ENCODE measurements around the gene PRSS48. TPM values are rescaled to one million over a fixed set of nuclear protein-coding genes. Genes with fewer than 3 reads are reported as not detected.

Gene PRSS48
- total RNA-seq, 3 donors from 2014 or later (not counting 1 experiment from before 2014, with no cell fraction given), result not detected

- Histone ChIP-seq H3K36me3 (ENCODE audit: control insufficient read depth, insufficient read depth, low read length) (no peaks in the 10 kb centered on the region), H3K27me3 (ENCODE audit: control insufficient read depth, insufficient read depth, low read length) (no peaks in the 10 kb centered on the region), H3K27ac (ENCODE audit: low read length) (no peak overlapping the region), H3K4me1 (ENCODE audit: control insufficient read depth, insufficient read depth, low read length) (no peaks in the 10 kb centered on the region), H3K4me3 (ENCODE audit: low read length) (no peak overlapping the region), H3K9me3 (ENCODE audit: control insufficient read depth, insufficient read depth, low read length) (no peaks in the 10 kb centered on the region)
- Mint-ChIP-seq H3K27me3 (ENCODE audit: low read depth in 2 of 2) (peaks cover 0 to 3% of the 10 kb centered on the region in 2 donors), H3K27ac (no peak overlapping the region), H3K36me3 (no peaks in the 10 kb centered on the region), H3K9me3 (no peaks in the 10 kb centered on the region), H3K4me3 (no peak overlapping the region), H3K4me1 (no peaks in the 10 kb centered on the region)
- intact Hi-C loops (cut with micrococcal nuclease), result no loop called here
- DNase-seq, result no peak
- no peak for ATAC-seq
- no peak for TF ChIP-seq CTCF (IDR thresholded peaks at IDR 0.05)
- 80% methylated on average over 1 of the region's 2 CpGs for WGBS (ENCODE audit: insufficient coverage)
Measured at GRCh38 chr4:151315212-151315886, 38.4 kb downstream of the PRSS48 start.

GRCh38 chr4:151316645-151317044 lies 39.7 kb downstream of the PRSS48 start:
- no peak for DNase-seq
- H3K9me3 Mint-ChIP-seq, result no peaks in the 10 kb centered on the region
- H3K27me3 Mint-ChIP-seq (ENCODE audit: low read depth in 2 of 2), result peaks cover 3 to 5% of the 10 kb centered on the region in 2 donors
- 72% methylated on average over 2 of the region's 2 CpGs for WGBS (ENCODE audit: insufficient coverage)
- no peaks in the 10 kb centered on the region for H3K36me3 Mint-ChIP-seq
- H3K4me3 Mint-ChIP-seq, result no peak overlapping the region
- no peaks in the 10 kb centered on the region for H3K4me1 Mint-ChIP-seq
- intact Hi-C loops (cut with micrococcal nuclease), result no loop called here
- TF ChIP-seq CTCF (IDR thresholded peaks at IDR 0.05), result no peak
- H3K9me3 ChIP-seq (ENCODE audit: control insufficient read depth, insufficient read depth, low read length), result no peaks in the 10 kb centered on the region
- no peaks in the 10 kb centered on the region for H3K4me1 ChIP-seq (ENCODE audit: control insufficient read depth, insufficient read depth, low read length)
- peaks cover under 1% of the 10 kb centered on the region for H3K27me3 ChIP-seq (ENCODE audit: control insufficient read depth, insufficient read depth, low read length)
- no peak for ATAC-seq
- no peak overlapping the region for H3K27ac ChIP-seq (ENCODE audit: low read length)
- H3K4me3 ChIP-seq (ENCODE audit: low read length), result no peak overlapping the region
- H3K27ac Mint-ChIP-seq, result no peak overlapping the region
- no peaks in the 10 kb centered on the region for H3K36me3 ChIP-seq (ENCODE audit: control insufficient read depth, insufficient read depth, low read length)

- H3K36me3 Mint-ChIP-seq, result no peaks in the 10 kb centered on the region
Measured at GRCh38 chr4:151318307-151319006, 41.5 kb downstream of the PRSS48 start.

More at GRCh38 chr4:151318307-151319006, 41.5 kb downstream of the PRSS48 start:
- H3K27ac ChIP-seq (ENCODE audit: low read length), result no peak overlapping the region
- no CpG with 5 or more reads among the region's 1 CpG for WGBS (ENCODE audit: insufficient coverage)
- Mint-ChIP-seq H3K27ac (no peak overlapping the region), H3K4me3 (no peak overlapping the region), H3K4me1 (no peaks in the 10 kb centered on the region), H3K27me3 (ENCODE audit: low read depth in 2 of 2) (peaks cover 10 to 16% of the 10 kb centered on the region in 2 donors), H3K9me3 (no peaks in the 10 kb centered on the region)
- intact Hi-C loops (cut with micrococcal nuclease), result no loop called here
- H3K4me1 ChIP-seq (ENCODE audit: control insufficient read depth, insufficient read depth, low read length), result no peaks in the 10 kb centered on the region
- no peaks in the 10 kb centered on the region for H3K9me3 ChIP-seq (ENCODE audit: control insufficient read depth, insufficient read depth, low read length)
- H3K36me3 ChIP-seq (ENCODE audit: control insufficient read depth, insufficient read depth, low read length), result no peaks in the 10 kb centered on the region
- TF ChIP-seq CTCF (IDR thresholded peaks at IDR 0.05), result no peak
- H3K4me3 ChIP-seq (ENCODE audit: low read length), result no peak overlapping the region
- DNase-seq (no peak), ATAC-seq (no peak)
- H3K27me3 ChIP-seq (ENCODE audit: control insufficient read depth, insufficient read depth, low read length), result peaks cover 4% of the 10 kb centered on the region

Measured in natural killer cell (primary cell).